IPS DF 4.7 (cell line): ENCODE results near the gene CFAP97D2.

Source experiments
- DNase-seq: peaks from one replicate; pipeline ENCODE4 v3.0.0-alpha.2; 2013; ENCODE audit warnings: low spot score; ENCODE audit errors: extremely low read depth

CFAP97D2 gene

DNA sequence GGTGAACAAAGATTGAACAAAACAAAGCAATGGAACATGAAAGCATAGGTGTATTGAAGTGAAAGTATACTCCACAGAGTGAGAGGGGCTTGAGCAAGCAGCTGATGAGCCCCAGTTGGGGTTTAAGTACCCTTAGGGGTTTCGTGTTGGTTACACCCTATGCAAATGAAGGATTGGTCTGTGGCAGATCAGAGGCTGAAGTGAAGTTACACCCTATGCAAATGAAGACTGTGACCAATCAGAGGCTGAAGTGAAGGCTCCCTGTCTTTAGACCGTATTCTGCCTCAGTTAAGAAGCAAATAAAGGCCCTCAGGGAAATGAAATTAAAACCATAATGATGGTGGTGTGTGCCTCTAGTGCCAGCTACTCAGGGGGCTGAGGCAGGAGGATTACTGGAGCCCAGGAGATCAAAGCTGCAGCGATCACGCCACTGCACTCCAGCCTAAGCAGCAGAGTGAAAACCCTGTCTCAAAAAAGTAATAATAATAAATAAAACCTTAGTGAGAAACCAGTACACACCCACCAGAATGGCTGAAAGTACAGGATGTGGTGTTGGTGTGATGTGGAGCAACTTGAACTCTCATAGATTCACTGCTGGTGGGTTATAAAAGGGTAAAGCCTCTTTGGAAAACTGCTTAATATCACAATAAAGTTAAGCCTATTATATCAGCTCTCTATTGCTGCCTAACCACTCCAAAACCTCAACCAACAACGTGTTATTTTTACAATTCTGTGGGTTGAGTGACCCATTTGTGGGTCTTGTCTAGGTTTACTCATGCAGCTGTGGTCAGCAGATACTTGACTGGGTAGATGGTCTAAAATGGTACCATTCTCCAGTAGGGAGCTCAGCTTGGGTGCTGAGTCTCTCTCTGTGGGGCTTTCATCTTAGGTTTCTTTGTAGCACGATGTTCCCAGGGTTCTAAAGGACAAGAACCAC is 89.6 kb downstream of the CFAP97D2 start:
- DNase-seq, result no peak

DNA sequence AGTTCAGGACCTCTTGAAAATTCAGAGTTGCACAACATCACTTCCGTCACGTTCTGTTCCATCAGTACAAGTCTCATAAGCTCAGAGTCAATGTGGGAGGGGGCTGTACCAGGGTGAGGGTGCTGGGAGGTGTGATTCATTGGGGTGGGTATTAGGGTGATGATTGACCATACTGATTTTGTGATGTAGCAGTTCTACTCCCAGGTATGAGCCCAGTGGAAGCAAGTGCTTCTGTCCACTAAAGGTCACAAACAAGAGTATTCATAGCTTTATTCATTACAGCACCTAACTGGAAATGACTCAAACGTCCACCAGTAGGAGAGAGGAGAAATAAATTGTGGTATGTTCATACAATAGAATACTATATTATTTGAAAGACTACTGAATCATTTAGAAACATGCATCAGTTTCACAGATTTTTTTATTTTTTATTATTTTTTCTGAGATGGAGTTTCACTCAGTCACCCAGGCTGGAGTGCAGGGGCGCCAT is 90.3 kb downstream of the CFAP97D2 start:
- DNase-seq, result no peak
